Measurements from ENCODE around the gene FAM120B. TPM values are rescaled to one million over a fixed set of nuclear protein-coding genes. Genes with fewer than 3 reads are reported as not detected.

Gene FAM120B
- total RNA-seq, 1 experiment from 2014 or later: 16.7 TPM

DNA sequence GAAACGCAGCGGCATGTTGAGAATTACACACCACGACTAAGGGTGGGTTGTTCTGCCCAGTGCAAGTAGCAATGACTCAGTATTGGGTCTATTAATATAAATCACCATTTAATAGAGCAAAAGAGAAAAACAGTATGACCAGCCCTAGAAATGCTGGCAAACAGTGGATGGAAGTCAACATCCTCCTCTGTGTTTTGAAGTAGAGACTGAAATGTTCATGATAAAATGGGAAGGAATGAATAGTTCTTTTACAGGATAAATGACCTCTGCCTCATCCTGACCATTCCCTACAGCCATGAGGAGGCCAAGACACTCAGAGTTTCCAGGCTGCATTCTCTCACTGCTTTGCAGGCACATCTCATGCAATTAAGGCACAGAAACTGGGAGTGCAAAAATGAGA lies 134.8 kb downstream of the FAM120B start:
- Histone ChIP-seq H3K23me2 (ENCODE audit: insufficient read length, low read depth, low read length, poor library complexity, severe bottlenecking) (no peaks in the 10 kb centered on the region), H4K91ac (ENCODE audit: insufficient read length, low read depth, low read length) (no peak overlapping the region), H3K79me1 (ENCODE audit: insufficient read depth, low read depth, low read length, poor library complexity, severe bottlenecking) (no peaks in the 10 kb centered on the region), H4K8ac (replicated peaks; ENCODE audit: insufficient read length, low read depth, low read length) (no peak overlapping the region), H3K18ac (ENCODE audit: insufficient read length, low read depth, low read length) (no peak overlapping the region), H3K79me2 (ENCODE audit: insufficient read depth, low read length) (no peaks in the 10 kb centered on the region), H4K5ac (ENCODE audit: insufficient read length, low read depth, low read length) (no peak overlapping the region), H3T11ph (ENCODE audit: low read length) (no peak overlapping the region), H3K27ac (ENCODE audit: insufficient read length, low read depth, low read length) (no peak overlapping the region), H2BK120ac (ENCODE audit: low read depth, low read length, poor library complexity, severe bottlenecking) (no peak overlapping the region), H3K23ac (ENCODE audit: insufficient read length, low read depth, low read length) (no peak overlapping the region), H3K9me3 (ENCODE audit: control insufficient read depth, low read depth, low read length) (no peaks in the 10 kb centered on the region), H2AK5ac (ENCODE audit: insufficient read length, low read length) (no peak overlapping the region), H3K9ac (ENCODE audit: extremely low read depth, insufficient read length, low read length) (no peak overlapping the region), H3K4me1 (ENCODE audit: insufficient read depth, low read length) (no peaks in the 10 kb centered on the region), H3K27me3 (ENCODE audit: insufficient read depth, low read length) (no peaks in the 10 kb centered on the region), H3K4me2 (ENCODE audit: insufficient read depth, insufficient read length, low read length) (no peak overlapping the region), H2BK12ac (ENCODE audit: insufficient read length, low read depth, low read length) (no peak overlapping the region), H3K4ac (ENCODE audit: low read depth, low read length) (no peak overlapping the region), H3K14ac (ENCODE audit: insufficient read depth, low read length) (no peak overlapping the region), H2BK15ac (ENCODE audit: low read depth, low read length) (no peak overlapping the region), H2BK5ac (ENCODE audit: insufficient read length, low read length) (no peak overlapping the region), H2BK20ac (ENCODE audit: low read depth, low read length, poor library complexity, severe bottlenecking) (no peak overlapping the region), H2AFZ (ENCODE audit: low read length) (no peak overlapping the region), H3K56ac (ENCODE audit: insufficient read length, low read depth, low read length) (no peak overlapping the region), H4K20me1 (ENCODE audit: control insufficient read depth, insufficient read depth, insufficient read length) (no peaks in the 10 kb centered on the region)
- Mint-ChIP-seq H3K4me3 (no peak overlapping the region), H3K9me3 (peaks cover 0 to 3% of the 10 kb centered on the region in 2 experiments; a peak in 3 of 5 replicates), H3K27ac (no peak overlapping the region), H3K4me1 (peaks cover 10 to 25% of the 10 kb centered on the region in 2 experiments), H3K36me3 (ENCODE audit: insufficient read depth in 1 of 3, low read depth in 3 of 3) (peaks cover 0 to 5% (median 2%) of the 10 kb centered on the region in 3 experiments; a peak in 4 of 7 replicates), H3K27me3 (ENCODE audit: low read depth) (peaks cover 3% of the 10 kb centered on the region; the same call in 1 of the 2 replicates)
- DNase-seq: no peak
- TF ChIP-seq, protein P1, sequence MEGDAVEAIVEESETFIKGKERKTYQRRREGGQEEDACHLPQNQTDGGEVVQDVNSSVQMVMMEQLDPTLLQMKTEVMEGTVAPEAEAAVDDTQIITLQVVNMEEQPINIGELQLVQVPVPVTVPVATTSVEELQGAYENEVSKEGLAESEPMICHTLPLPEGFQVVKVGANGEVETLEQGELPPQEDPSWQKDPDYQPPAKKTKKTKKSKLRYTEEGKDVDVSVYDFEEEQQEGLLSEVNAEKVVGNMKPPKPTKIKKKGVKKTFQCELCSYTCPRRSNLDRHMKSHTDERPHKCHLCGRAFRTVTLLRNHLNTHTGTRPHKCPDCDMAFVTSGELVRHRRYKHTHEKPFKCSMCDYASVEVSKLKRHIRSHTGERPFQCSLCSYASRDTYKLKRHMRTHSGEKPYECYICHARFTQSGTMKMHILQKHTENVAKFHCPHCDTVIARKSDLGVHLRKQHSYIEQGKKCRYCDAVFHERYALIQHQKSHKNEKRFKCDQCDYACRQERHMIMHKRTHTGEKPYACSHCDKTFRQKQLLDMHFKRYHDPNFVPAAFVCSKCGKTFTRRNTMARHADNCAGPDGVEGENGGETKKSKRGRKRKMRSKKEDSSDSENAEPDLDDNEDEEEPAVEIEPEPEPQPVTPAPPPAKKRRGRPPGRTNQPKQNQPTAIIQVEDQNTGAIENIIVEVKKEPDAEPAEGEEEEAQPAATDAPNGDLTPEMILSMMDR (conservative IDR thresholded peaks at IDR 0.05): no peak
- no CpG with 5 or more reads among the region's 3 CpGs for WGBS (ENCODE audit: extremely low coverage, insufficient read length, low lambda C conversion rate)

Data from H9 (cell line).